NK-92 treated with Interleukin-12 subunit alpha and Interleukin-12 subunit beta, amount 100 ng/mL, for 24 hours (cell line): ENCODE measurements around the gene TSTD2.
A peak's percentile ranks its signal among the peaks of the same experiment; 100 is the strongest.
"Not testable (repeated sequence)": the region's sequence is repeated elsewhere in the genome, so short reads cannot be mapped to it uniquely, and the experiment has no call there.

Source experiments
- DNase-seq: peaks from one replicate; lab custom pipeline; 2025; lab: John Stamatoyannopoulos, UW

The TSTD2 gene

GRCh38 chr9:97630591-97630990 is 2.6 kb downstream of the TSTD2 start:
- no peak for DNase-seq

- no peak for DNase-seq
Measured at GRCh38 chr9:97629156-97629555, 4.0 kb downstream of the TSTD2 start.

GRCh38 chr9:97628668-97629067 is 4.5 kb downstream of the TSTD2 start:
- no peak for DNase-seq

- DNase-seq = no peak
Measured at GRCh38 chr9:97627624-97628023, 5.5 kb downstream of the TSTD2 start.

GRCh38 chr9:97625620-97626019 is 7.5 kb downstream of the TSTD2 start:
- no peak for DNase-seq

- no peak for DNase-seq
Measured at GRCh38 chr9:97623946-97624345, 9.2 kb downstream of the TSTD2 start.

- DNase-seq = not testable (repeated sequence)
Measured at GRCh38 chr9:97622483-97622882, 10.7 kb downstream of the TSTD2 start.

- DNase-seq = not testable (repeated sequence)
Measured at GRCh38 chr9:97620063-97620462, 13.1 kb downstream of the TSTD2 start.

- no peak for DNase-seq
Measured at GRCh38 chr9:97617939-97618416, 15.2 kb downstream of the TSTD2 start.

GRCh38 chr9:97615439-97616072 is 17.6 kb downstream of the TSTD2 start:
- DNase-seq = peak; percentile 8

GRCh38 chr9:97604901-97605645 is 28.1 kb downstream of the TSTD2 start:
- DNase-seq = no peak

- no peak for DNase-seq
Measured at GRCh38 chr9:97602430-97602829, 30.7 kb downstream of the TSTD2 start.

GRCh38 chr9:97601228-97601898 is 31.8 kb downstream of the TSTD2 start:
- no peak for DNase-seq

GRCh38 chr9:97600531-97601227 is 32.5 kb downstream of the TSTD2 start:
- DNase-seq = no peak

- no peak for DNase-seq
Measured at GRCh38 chr9:97599314-97599846, 33.8 kb downstream of the TSTD2 start.

- peak; percentile 20 for DNase-seq
Measured at GRCh38 chr9:97598461-97599288, 34.5 kb downstream of the TSTD2 start.

- DNase-seq = no peak
Measured at GRCh38 chr9:97596906-97597305, 36.3 kb downstream of the TSTD2 start.

GRCh38 chr9:97594381-97594921 is 38.7 kb downstream of the TSTD2 start:
- DNase-seq = no peak

- no peak for DNase-seq
Measured at GRCh38 chr9:97593960-97594359, 39.2 kb downstream of the TSTD2 start.

GRCh38 chr9:97592126-97592525 is 41.0 kb downstream of the TSTD2 start:
- no peak for DNase-seq

GRCh38 chr9:97591535-97591934 is 41.6 kb downstream of the TSTD2 start:
- DNase-seq = no peak
